Hepatocyte (in vitro differentiated cells): ENCODE data around the gene CDKL5.

Source experiments
- EZH2 ChIP-seq: fragments of 200-600 bp; sonication (generic); IDR thresholded peaks from 2 replicates; pipeline ENCODE4 v1.6.1; 2016; ENCODE audit warnings: antibody characterized with exemption, mild to moderate bottlenecking, borderline replicate concordance
- EZH2phosphoT487 ChIP-seq: fragments of 200-600 bp; sonication (generic); IDR thresholded peaks from one replicate; pipeline ENCODE4 v1.6.1; 2018; ENCODE audit warnings: antibody characterized with exemption, mild to moderate bottlenecking, low read depth, moderate library complexity; ENCODE audit not compliant: unreplicated experiment, severe bottlenecking
- TF ChIP-seq, protein P1 (sequence below): fragments of 200-600 bp; sonication (generic); IDR thresholded peaks from 2 replicates; pipeline ENCODE4 v1.5.1; 2016; ENCODE audit warnings: antibody characterized with exemption, mild to moderate bottlenecking; ENCODE audit not compliant: poor library complexity

DNA sequence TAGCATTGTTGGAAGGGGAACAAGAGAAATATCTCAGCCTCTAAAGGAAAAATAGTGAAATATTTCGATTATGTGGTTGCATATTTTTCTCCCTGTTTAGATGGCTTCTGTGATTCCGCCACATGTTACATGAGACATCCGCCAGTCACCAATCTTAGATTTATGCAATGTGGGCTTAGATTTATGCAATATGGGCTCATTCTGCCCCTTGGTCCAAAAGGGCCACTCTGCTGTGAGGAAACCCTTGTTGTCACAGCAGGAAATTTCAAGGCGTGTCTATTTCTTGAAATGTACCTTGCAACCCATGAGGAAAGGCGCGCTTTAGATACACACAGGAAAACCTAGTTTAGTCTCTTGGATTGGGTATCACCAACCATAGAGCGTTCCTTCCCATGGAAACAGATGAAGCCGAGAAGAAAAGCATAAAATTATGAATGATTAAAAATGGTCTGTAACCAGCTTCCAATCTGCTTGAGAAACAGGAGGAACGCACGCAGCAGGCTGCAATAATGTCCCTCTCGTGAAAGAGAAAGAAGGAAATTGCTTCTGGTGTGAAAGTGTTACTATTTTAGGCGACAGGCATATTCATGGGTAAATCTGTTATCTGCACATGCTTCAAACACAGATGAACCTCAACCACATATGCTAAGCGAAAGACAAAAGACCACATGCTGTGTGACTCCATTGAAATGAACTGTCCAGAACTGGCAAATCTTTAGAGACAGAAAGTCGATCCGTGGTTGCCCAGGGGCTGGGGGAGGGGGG lies 242.8 kb downstream of the CDKL5 start:
- TF ChIP-seq, protein P1, sequence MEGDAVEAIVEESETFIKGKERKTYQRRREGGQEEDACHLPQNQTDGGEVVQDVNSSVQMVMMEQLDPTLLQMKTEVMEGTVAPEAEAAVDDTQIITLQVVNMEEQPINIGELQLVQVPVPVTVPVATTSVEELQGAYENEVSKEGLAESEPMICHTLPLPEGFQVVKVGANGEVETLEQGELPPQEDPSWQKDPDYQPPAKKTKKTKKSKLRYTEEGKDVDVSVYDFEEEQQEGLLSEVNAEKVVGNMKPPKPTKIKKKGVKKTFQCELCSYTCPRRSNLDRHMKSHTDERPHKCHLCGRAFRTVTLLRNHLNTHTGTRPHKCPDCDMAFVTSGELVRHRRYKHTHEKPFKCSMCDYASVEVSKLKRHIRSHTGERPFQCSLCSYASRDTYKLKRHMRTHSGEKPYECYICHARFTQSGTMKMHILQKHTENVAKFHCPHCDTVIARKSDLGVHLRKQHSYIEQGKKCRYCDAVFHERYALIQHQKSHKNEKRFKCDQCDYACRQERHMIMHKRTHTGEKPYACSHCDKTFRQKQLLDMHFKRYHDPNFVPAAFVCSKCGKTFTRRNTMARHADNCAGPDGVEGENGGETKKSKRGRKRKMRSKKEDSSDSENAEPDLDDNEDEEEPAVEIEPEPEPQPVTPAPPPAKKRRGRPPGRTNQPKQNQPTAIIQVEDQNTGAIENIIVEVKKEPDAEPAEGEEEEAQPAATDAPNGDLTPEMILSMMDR, result no peak
- TF ChIP-seq EZH2 (no peak), EZH2phosphoT487 (no peak)
